MM.1S (cell line): Measurements from ENCODE around the gene PCNX3.

Experiments used
- CTCF ChIP-seq: fragments of 300-600 bp; sonication (generic); IDR thresholded peaks from 2 replicates; pipeline ENCODE4 v1.5.1; 2016; ENCODE audit warnings: antibody characterized with exemption, low read length, mixed read lengths
- EZH2 ChIP-seq: fragments of 300-600 bp; sonication (generic); optimal IDR thresholded peaks from 2 replicates; pipeline ENCODE3; 2017; ENCODE audit warnings: low read depth, mild to moderate bottlenecking, antibody characterized with exemption, low read length, mixed read lengths
- EZH2phosphoT487 ChIP-seq: fragments of 300-600 bp; sonication (generic); IDR thresholded peaks from 2 replicates; pipeline ENCODE4 v1.6.1; 2018; ENCODE audit warnings: antibody characterized with exemption, low read length

DNA sequence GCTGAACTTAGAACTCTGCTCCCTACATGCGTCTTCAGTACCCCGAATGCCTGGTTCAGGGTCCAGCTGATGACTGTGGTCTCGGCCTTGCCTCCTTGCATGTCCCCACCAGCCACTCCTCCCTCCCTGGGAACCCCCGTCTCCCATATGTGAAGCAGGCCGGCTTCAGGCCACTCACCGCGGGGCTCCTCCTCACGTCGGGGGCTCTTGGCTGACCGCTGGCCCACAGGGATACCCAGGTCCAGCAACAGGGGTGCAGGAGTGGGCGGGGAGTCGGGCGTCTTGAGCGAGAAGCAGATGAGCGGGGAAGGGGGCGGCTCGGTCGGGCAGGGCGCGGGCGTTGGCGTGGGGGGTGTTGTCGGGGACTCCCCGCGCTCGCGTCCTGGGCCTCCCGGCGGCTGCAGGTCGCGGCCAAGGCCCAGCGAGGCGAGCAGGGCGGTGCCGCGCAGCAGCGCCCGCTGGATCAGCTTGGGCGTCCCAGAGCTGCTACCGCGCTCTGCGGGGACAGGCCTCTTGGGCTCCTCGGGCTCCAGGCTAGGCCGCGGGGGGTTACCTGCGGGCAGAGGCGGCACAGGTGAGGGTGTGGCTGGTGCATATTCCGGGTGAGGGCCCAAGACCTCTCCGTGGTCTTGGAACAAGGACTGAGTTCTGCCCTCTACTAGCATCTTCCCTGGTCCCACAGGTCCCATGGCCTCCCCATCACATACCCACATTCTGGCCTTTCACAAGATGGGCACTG, 16.2 kb upstream of the PCNX3 start:
- TF ChIP-seq CTCF, result no peak
- TF ChIP-seq EZH2, result no peak
- TF ChIP-seq EZH2phosphoT487, result no peak
